HG02870 (cell line): ENCODE data around the gene URGCP.
"Not testable (repeated sequence)": the region's sequence is repeated elsewhere in the genome, so short reads cannot be mapped to it uniquely, and the experiment has no call there.

Experiments used
- ATAC-seq: cut with Tn5 transposase; IDR thresholded peaks from one replicate; pipeline ENCODE4 v1.9.1; 2021; ENCODE audit warnings: mild to moderate bottlenecking, moderate library complexity; ENCODE audit not compliant: unreplicated experiment

The URGCP gene

DNA sequence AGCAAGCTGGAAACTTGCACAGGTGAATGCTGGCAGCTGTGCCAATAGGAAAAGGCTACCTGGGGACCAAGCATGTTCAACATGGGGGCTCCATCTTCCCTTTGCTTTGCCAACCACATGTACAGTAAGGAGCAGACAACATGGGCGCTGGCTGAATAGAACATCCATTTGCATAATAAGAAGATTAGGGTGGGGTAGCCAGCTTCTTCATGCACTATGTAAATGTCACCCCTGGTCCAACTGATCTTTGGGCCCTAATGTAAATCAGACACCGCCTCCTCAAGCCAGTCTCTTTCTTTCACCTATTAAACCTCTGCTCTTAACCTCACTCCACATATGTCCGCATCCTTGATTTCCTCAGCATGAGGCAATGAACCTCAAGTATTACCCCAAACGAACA lies 63.1 kb downstream of the URGCP start:
- ATAC-seq, result no peak

DNA sequence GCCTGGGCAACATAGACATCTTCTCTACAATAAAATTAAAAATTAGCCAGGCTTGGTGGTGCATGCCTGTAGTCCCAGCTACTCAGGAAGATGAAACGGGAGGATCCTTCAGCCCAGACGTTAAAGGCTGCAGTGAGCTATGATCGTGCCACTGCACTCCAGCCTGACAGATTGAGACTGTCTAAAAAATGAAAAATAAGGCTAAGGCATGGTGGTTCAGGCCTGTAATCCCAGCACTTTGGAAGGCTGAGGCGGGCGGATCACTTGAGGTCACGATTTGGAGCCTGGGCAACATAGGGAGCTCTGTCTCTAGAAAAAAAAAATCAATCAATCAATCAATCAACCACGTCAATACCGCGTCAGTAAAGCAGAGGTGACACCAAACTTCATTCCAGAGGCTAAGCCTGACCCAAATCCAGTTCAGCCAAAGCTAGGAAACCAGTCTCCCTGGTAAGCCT lies 68.2 kb downstream of the URGCP start:
- no peak for ATAC-seq

DNA sequence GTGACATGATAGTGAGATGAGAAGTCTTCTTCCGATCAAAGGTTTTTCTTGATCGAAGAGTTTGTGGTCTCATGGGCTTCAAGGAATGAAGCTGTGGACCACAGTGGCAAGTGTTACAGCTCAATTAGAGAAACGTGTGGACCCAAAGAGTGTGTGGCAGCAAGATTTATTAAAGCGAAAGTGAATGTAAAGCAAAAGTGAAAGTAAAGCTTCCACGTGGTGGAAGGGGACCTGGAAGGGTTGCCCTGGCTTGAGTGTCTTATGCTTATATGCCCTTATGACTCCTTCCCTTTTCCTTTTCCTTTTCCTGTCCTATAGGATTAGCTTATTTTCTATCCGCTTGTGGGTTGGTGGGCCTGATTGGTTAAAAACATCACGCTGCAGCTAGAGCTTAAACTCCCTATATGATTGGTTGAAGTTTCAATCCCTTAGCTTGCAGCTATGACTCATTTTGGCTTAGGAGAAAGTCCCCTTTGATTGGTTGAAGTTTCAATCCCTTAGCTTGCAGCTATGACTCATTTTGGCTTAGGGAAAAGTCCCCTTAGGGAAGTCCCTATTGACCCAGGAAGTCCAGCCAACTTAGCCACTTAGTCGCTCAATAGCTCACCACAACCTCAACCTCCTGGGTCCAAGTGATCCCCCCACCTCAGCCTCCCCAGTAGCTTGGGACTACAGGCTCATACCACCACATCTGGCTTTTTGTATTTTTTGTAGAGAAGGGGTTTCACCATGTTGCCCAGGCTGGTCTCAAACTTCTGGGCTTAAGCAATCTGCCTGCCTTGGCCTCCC lies 71.7 kb downstream of the URGCP start:
- ATAC-seq, result peak; percentile 45

DNA sequence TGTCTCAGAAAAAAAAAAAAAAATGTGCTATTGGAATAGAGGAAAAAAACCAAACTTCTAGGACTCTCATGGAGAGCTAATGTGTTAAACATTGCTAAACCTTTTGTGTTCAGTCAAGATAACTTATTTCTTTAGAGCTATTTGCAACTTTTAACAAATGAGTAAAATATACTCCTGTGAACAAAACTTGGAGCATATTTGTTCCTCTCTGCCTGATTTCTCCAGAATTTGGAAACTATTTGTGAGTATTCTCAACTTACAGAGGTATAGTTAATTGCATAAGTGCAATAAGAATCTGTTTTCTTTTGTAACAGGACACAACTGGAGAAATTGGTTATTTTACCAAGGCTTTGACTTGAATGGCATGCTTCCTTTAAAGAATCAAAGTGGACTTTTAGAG lies 75.5 kb downstream of the URGCP start:
- ATAC-seq, result not testable (repeated sequence)
